SU-DHL-6 (cell line): ENCODE results near the gene NR1D1.

Source experiments
- H2AFZ ChIP-seq: fragments of 200-600 bp; sonication (generic); 2 replicates; pipeline ENCODE4 v1.6.1; 2014; ENCODE audit warnings: low read depth, mild to moderate bottlenecking, moderate library complexity, mixed read lengths, antibody characterized with exemption, low read length; ENCODE audit not compliant: severe bottlenecking
- H3F3A ChIP-seq: fragments of 200-600 bp; shearing (Covaris generic); 2 replicates; pipeline ENCODE4 v1.6.0; 2016; ENCODE audit warnings: antibody characterized with exemption, mild to moderate bottlenecking; ENCODE audit not compliant: insufficient read depth
- H3K27ac ChIP-seq: fragments of 200-600 bp; sonication (generic); 2 replicates; pipeline ENCODE4 v1.5.1; 2016; ENCODE audit warnings: low read depth, mild to moderate bottlenecking, low read length, moderate library complexity, mixed read lengths
- H3K27me3 ChIP-seq: fragments of 200-600 bp; sonication (generic), shearing (Covaris generic); 2 replicates; pipeline ENCODE4 v1.6.0; 2014; ENCODE audit warnings: mild to moderate bottlenecking, low read length
- H3K36me3 ChIP-seq: fragments of 200-600 bp; sonication (generic); 2 replicates; pipeline ENCODE4 v1.6.1; 2014; ENCODE audit warnings: mild to moderate bottlenecking, low read length, mixed read lengths
- H3K4me2 ChIP-seq: fragments of 300-600, 200-600 bp; shearing (Covaris generic), sonication (generic); 2 replicates; pipeline ENCODE4 v1.6.0; 2014; ENCODE audit warnings: low read length, low read depth, mild to moderate bottlenecking; ENCODE audit not compliant: poor library complexity, severe bottlenecking
- H3K4me3 ChIP-seq: fragments of 200-600 bp; sonication (generic); 2 replicates; pipeline ENCODE4 v1.5.1; 2014; ENCODE audit warnings: antibody characterized with exemption, low read length, mild to moderate bottlenecking, mixed read lengths; ENCODE audit not compliant: insufficient read depth, poor library complexity, severe bottlenecking
- H3K79me2 ChIP-seq: fragments of 200-600 bp; sonication (generic); 2 replicates; pipeline ENCODE4 v1.6.1; 2014; ENCODE audit warnings: mild to moderate bottlenecking, low read length, moderate library complexity; ENCODE audit not compliant: insufficient read depth
- H3K9ac ChIP-seq: fragments of 200-600 bp; sonication (generic); 2 replicates; pipeline ENCODE4 v1.7.0; 2014; ENCODE audit warnings: mild to moderate bottlenecking, low read length
- H3K9me2 ChIP-seq: fragments of 200-600 bp; sonication (generic); replicated peaks from 2 replicates; pipeline ENCODE4 v1.6.1; 2014; ENCODE audit warnings: low read length; ENCODE audit not compliant: insufficient read depth
- H3K9me3 ChIP-seq: fragments of 200-600 bp; sonication (generic); 2 replicates; pipeline ENCODE4 v1.6.1; 2014; ENCODE audit warnings: low read length, mixed read lengths; ENCODE audit not compliant: insufficient read depth
- H4K20me1 ChIP-seq: fragments of 200-600 bp; sonication (generic); 2 replicates; pipeline ENCODE4 v1.6.1; 2014; ENCODE audit warnings: low read depth, mild to moderate bottlenecking, antibody characterized with exemption, low read length, moderate library complexity, mixed read lengths
- CTCF ChIP-seq: fragments of 200-600 bp; sonication (generic); IDR thresholded peaks from one replicate; pipeline ENCODE4 v1.5.1; 2017; ENCODE audit warnings: antibody characterized with exemption, mild to moderate bottlenecking, low read length, moderate library complexity; ENCODE audit not compliant: insufficient read depth, poor library complexity, severe bottlenecking
- EZH2phosphoT487 ChIP-seq: fragments of 200-600 bp; sonication (generic), shearing (Covaris generic); conservative IDR thresholded peaks from 2 replicates; pipeline ENCODE4 v1.6.1; 2018; ENCODE audit warnings: mild to moderate bottlenecking, antibody characterized with exemption, low read length, moderate library complexity, mixed read lengths

NR1D1 gene

GRCh38 chr17:40104594-40105486, 4.5 kb upstream of the NR1D1 start:
- H3K9me2 ChIP-seq = no peaks in the 10 kb centered on the region
- H3K27me3 ChIP-seq = no peaks in the 10 kb centered on the region
- H4K20me1 ChIP-seq = no peaks in the 10 kb centered on the region
- H3K9me3 ChIP-seq = no peaks in the 10 kb centered on the region
- TF ChIP-seq CTCF (no peak), EZH2phosphoT487 (no peak)
- H3K27ac ChIP-seq = no peak overlapping the region
- no peaks in the 10 kb centered on the region for H3K36me3 ChIP-seq
- no peak overlapping the region for H2AFZ ChIP-seq
- H3K9ac ChIP-seq = no peak overlapping the region
- H3K4me2 ChIP-seq = no peak overlapping the region
- no peak overlapping the region for H3K4me3 ChIP-seq
- H3F3A ChIP-seq = no peaks in the 10 kb centered on the region
- no peaks in the 10 kb centered on the region for H3K79me2 ChIP-seq

- Histone ChIP-seq H3K27ac (no peak overlapping the region), H3K36me3 (no peaks in the 10 kb centered on the region), H3K4me3 (no peak overlapping the region), H3K9me3 (no peaks in the 10 kb centered on the region), H2AFZ (no peak overlapping the region), H4K20me1 (no peaks in the 10 kb centered on the region), H3K9ac (no peak overlapping the region), H3F3A (no peaks in the 10 kb centered on the region), H3K27me3 (no peaks in the 10 kb centered on the region), H3K79me2 (no peaks in the 10 kb centered on the region), H3K4me2 (no peak overlapping the region), H3K9me2 (no peaks in the 10 kb centered on the region)
- TF ChIP-seq EZH2phosphoT487 = no peak
- no peak for TF ChIP-seq CTCF
Measured at GRCh38 chr17:40103688-40104087, 3.3 kb upstream of the NR1D1 start.

DNA sequence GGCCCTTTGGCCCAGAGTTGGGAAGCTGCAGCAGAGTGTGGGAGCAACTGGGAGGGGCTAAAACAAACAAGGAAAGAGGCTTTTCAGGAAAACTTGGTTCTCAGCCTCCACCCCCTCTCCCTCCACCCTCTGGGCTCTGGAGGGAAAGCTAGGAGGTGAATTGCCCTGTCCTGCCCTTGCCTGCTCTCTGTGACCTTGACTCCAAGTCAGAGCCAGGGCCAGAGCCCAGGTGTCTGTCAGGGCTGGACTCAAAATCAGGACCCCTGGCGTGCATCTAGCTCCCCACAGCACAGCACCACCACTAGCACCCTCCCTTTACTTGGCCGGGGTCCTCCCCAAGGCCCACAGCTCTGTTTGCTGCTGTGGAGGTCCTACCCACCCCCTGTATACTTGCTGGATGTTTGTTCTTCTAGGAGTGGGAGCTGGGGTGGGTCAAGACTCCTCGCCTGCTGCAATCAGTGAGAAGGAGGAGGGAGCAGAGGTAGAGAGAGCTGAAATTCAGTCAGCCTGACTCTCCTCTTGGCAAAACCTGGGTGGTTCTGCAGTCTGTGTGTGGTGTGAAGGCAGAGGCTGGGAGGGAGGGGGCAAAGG, 2.8 kb upstream of the NR1D1 start:
- no peak overlapping the region for H3K27ac ChIP-seq
- H3F3A ChIP-seq = no peaks in the 10 kb centered on the region
- H3K4me3 ChIP-seq = no peak overlapping the region
- no peaks in the 10 kb centered on the region for H3K27me3 ChIP-seq
- no peaks in the 10 kb centered on the region for H3K9me3 ChIP-seq
- TF ChIP-seq CTCF (no peak), EZH2phosphoT487 (no peak)
- H2AFZ ChIP-seq = no peak overlapping the region
- H3K36me3 ChIP-seq = no peaks in the 10 kb centered on the region
- no peaks in the 10 kb centered on the region for H3K79me2 ChIP-seq
- no peaks in the 10 kb centered on the region for H3K9me2 ChIP-seq
- H3K9ac ChIP-seq = no peak overlapping the region
- H3K4me2 ChIP-seq = no peak overlapping the region
- H4K20me1 ChIP-seq = no peaks in the 10 kb centered on the region
